K562 (cell line): ENCODE results near the gene TMEM141. TPM values are rescaled to one million over a fixed set of nuclear protein-coding genes. Genes with fewer than 3 reads are reported as not detected.

ENCODE experiments used
- ARID3B ChIP-seq: fragments of 250-450 bp; sonication (Bioruptor Pico); IDR thresholded peaks from 2 replicates; pipeline ENCODE4 v1.4.0; 2020; ENCODE audit warnings: borderline replicate concordance
- BCL6 ChIP-seq: fragments of 250-450 bp; sonication (Bioruptor Pico); IDR thresholded peaks from 2 replicates; pipeline ENCODE4 v1.4.0; 2020
- CREM ChIP-seq: IDR thresholded peaks from 2 replicates; pipeline ENCODE4 v1.6.1; 2014; ENCODE audit warnings: antibody characterized with exemption, low read depth
- CXXC5 ChIP-seq: fragments of 250-450 bp; sonication (Bioruptor Pico); IDR thresholded peaks from 2 replicates; pipeline ENCODE4 v1.8.0; 2022; ENCODE audit warnings: inconsistent platforms, mild to moderate bottlenecking, moderate library complexity
- HSF4 ChIP-seq: fragments of 250-450 bp; sonication (Bioruptor Pico); IDR thresholded peaks from 2 replicates; pipeline ENCODE4 v2.1.2; 2022; ENCODE audit warnings: mild to moderate bottlenecking, moderate library complexity, borderline replicate concordance
- MECOM ChIP-seq: fragments of 250-450 bp; sonication (Bioruptor Pico); IDR thresholded peaks from 2 replicates; pipeline ENCODE4 v1.8.0; 2022; ENCODE audit warnings: inconsistent platforms
- NR2C1 ChIP-seq, 2 experiments: fragments of 450-650 bp; IDR thresholded peaks; 2 replicates each; pipeline ENCODE4 v1.6.1; 2017; ENCODE audit warnings: mild to moderate bottlenecking in 2 of 2, antibody characterized with exemption in 1 of 2, inconsistent platforms in 1 of 2, missing compliant biosample characterization in 1 of 2, missing genetic modification characterization in 1 of 2
- SMAD1 ChIP-seq: fragments of 150-350 bp; IDR thresholded peaks from 2 replicates; pipeline ENCODE4 v1.6.1; 2014; ENCODE audit warnings: low read length, low read depth; ENCODE audit not compliant: partially characterized antibody
- SNAPC5 ChIP-seq: fragments of 250-450 bp; sonication (Bioruptor Pico); IDR thresholded peaks from 2 replicates; pipeline ENCODE4 v1.8.0; 2021; ENCODE audit warnings: moderate library complexity, mild to moderate bottlenecking, inconsistent platforms
- TBL1XR1 ChIP-seq, 2 experiments: IDR thresholded peaks; 2 replicates each; pipeline ENCODE4 v1.6.1; 2012; ENCODE audit warnings: improper control_type of control experiment in 2 of 2, low read length in 2 of 2, mild to moderate bottlenecking in 1 of 2
- TOE1 ChIP-seq, 2 experiments: fragments of 450-650 bp in 1 of 2; sonication (generic) in 1 of 2; formaldehyde crosslinking in 1 of 2; IDR thresholded peaks; 2 replicates each; pipeline versions ENCODE4 v1.7.1 to v1.8.0; 2016 to 2022; ENCODE audit warnings: borderline replicate concordance in 2 of 2, mild to moderate bottlenecking in 2 of 2, antibody characterized with exemption in 1 of 2, inconsistent platforms in 1 of 2, low read depth in 1 of 2, missing genetic modification reagents in 1 of 2, moderate library complexity in 1 of 2
- polyA plus RNA-seq, 8 experiments: library from polyadenylated mRNA; depleted of rRNA in 4 of 8; stranded (reverse) in 5 of 8; unstranded in 3 of 8; fragments of >200 nt; fragmentation: Nextera tagmentation in 2 of 8; fragmentation: Illumina TruSeq in 1 of 8; extraction: Ambion mirVana in 2 of 8; extraction: Trizol in 1 of 8; gene quantifications; 2 replicates each; pipeline versions ENCODE4 v1.2.1 to v1.2.3, GENCODE V29; 2011 to 2014; ENCODE audit warnings: inconsistent platforms in 1 of 8, missing spikeins in 1 of 8
- total RNA-seq, 7 experiments: library from RNA; depleted of rRNA in 6 of 7; stranded (reverse); fragments of >200 nt in 6 of 7; fragmentation: Illumina TruSeq in 2 of 7; extraction: Trizol in 2 of 7; gene quantifications; 2 replicates each; pipeline versions ENCODE4 v1.2.1 to v1.2.3, GENCODE V29; 2011 to 2021; ENCODE audit warnings: low replicate concordance in 1 of 7
- TF ChIP-seq, protein P1 (sequence below), 2 experiments: fragments of 450-650 bp; formaldehyde crosslinking in 1 of 2; IDR thresholded peaks; 2 replicates each; pipeline versions ENCODE4 v1.4.0 to v1.6.1; 2014 to 2020; ENCODE audit warnings: mild to moderate bottlenecking in 2 of 2, borderline replicate concordance in 1 of 2, low read depth in 1 of 2
- TF ChIP-seq, protein P2 (sequence below), 2 experiments: IDR thresholded peaks; 2 replicates each; pipeline ENCODE4 v1.6.1; 2011; ENCODE audit warnings: borderline replicate concordance in 1 of 2, control low read depth in 1 of 2, low read depth in 1 of 2, low read length in 1 of 2, mild to moderate bottlenecking in 1 of 2, mixed read lengths in 1 of 2, moderate library complexity in 1 of 2; ENCODE audit not compliant: insufficient read depth in 1 of 2, insufficient read length in 1 of 2, poor library complexity in 1 of 2, severe bottlenecking in 1 of 2; ENCODE audit errors: extremely low read depth in 1 of 2

Gene TMEM141
- total and polyA plus RNA-seq, 9 of the 15 experiments (the other 6 are each of a cell fraction or from before 2014, with no cell fraction given), result 21.5 to 123 (median 74.8) TPM

GRCh38 chr9:136787690-136788400 is 3.3 kb upstream of the TMEM141 start (continued):
- TF ChIP-seq, protein P1, sequence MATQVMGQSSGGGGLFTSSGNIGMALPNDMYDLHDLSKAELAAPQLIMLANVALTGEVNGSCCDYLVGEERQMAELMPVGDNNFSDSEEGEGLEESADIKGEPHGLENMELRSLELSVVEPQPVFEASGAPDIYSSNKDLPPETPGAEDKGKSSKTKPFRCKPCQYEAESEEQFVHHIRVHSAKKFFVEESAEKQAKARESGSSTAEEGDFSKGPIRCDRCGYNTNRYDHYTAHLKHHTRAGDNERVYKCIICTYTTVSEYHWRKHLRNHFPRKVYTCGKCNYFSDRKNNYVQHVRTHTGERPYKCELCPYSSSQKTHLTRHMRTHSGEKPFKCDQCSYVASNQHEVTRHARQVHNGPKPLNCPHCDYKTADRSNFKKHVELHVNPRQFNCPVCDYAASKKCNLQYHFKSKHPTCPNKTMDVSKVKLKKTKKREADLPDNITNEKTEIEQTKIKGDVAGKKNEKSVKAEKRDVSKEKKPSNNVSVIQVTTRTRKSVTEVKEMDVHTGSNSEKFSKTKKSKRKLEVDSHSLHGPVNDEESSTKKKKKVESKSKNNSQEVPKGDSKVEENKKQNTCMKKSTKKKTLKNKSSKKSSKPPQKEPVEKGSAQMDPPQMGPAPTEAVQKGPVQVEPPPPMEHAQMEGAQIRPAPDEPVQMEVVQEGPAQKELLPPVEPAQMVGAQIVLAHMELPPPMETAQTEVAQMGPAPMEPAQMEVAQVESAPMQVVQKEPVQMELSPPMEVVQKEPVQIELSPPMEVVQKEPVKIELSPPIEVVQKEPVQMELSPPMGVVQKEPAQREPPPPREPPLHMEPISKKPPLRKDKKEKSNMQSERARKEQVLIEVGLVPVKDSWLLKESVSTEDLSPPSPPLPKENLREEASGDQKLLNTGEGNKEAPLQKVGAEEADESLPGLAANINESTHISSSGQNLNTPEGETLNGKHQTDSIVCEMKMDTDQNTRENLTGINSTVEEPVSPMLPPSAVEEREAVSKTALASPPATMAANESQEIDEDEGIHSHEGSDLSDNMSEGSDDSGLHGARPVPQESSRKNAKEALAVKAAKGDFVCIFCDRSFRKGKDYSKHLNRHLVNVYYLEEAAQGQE (IDR thresholded peaks at IDR 0.05; ENCODE audit: borderline replicate concordance), result peak; percentile 57; the same call in 1 of the 2 replicates
- TF ChIP-seq, protein P1 (CRISPR knock-in tag; IDR thresholded peaks at IDR 0.05; ENCODE audit: low read depth), result no peak
- TF ChIP-seq BCL6 (CRISPR knock-in tag) (no peak), ARID3B (CRISPR knock-in tag) (no peak), SMAD1 (peak; percentile 17), HSF4 (no peak), TOE1 (IDR thresholded peaks at IDR 0.05; ENCODE audit: borderline replicate concordance) (0 out of 2 replicates have a peak, but pooled peaks have one; percentile 15), TOE1 (CRISPR knock-in tag; IDR thresholded peaks at IDR 0.05; ENCODE audit: borderline replicate concordance, low read depth) (no peak), SNAPC5 (no peak), NR2C1 (IDR thresholded peaks at IDR 0.05) (no peak), NR2C1 (tag; IDR thresholded peaks at IDR 0.05) (no peak), TBL1XR1 (IDR thresholded peaks at IDR 0.05; ENCODE audit: low read length in 2 of 2) (0 out of 4 replicates have a peak, but pooled peaks of 1 of the 2 experiments have one; percentile 29), CREM (peak; percentile 51), CXXC5 (CRISPR knock-in tag) (peak; percentile 59), MECOM (CRISPR knock-in tag) (no peak)
- TF ChIP-seq, protein P2, sequence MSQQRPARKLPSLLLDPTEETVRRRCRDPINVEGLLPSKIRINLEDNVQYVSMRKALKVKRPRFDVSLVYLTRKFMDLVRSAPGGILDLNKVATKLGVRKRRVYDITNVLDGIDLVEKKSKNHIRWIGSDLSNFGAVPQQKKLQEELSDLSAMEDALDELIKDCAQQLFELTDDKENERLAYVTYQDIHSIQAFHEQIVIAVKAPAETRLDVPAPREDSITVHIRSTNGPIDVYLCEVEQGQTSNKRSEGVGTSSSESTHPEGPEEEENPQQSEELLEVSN (IDR thresholded peaks at IDR 0.05; ENCODE audit: borderline replicate concordance in 1 of 2, extremely low read depth in 1 of 2, insufficient read depth in 1 of 2, insufficient read length in 1 of 2, low read depth in 1 of 2, low read length in 1 of 2, poor library complexity in 1 of 2, severe bottlenecking in 1 of 2), result no peak
